Measurements from ENCODE around the gene ITGA5. TPM values are rescaled to one million over a fixed set of nuclear protein-coding genes. Genes with fewer than 3 reads are reported as not detected.
A peak's percentile ranks its signal among the peaks of the same experiment; 100 is the strongest.

Gene ITGA5
- total and polyA plus RNA-seq, 5 donors from 2014 or later = 18.6 to 57.4 (median 23.8) TPM

GRCh38 chr12:54390668-54391551, 28.2 kb downstream of the ITGA5 start:
- no peak overlapping the region for H3K27ac ChIP-seq (ENCODE audit: insufficient read depth, low read length, poor library complexity, severe bottlenecking)

DNA sequence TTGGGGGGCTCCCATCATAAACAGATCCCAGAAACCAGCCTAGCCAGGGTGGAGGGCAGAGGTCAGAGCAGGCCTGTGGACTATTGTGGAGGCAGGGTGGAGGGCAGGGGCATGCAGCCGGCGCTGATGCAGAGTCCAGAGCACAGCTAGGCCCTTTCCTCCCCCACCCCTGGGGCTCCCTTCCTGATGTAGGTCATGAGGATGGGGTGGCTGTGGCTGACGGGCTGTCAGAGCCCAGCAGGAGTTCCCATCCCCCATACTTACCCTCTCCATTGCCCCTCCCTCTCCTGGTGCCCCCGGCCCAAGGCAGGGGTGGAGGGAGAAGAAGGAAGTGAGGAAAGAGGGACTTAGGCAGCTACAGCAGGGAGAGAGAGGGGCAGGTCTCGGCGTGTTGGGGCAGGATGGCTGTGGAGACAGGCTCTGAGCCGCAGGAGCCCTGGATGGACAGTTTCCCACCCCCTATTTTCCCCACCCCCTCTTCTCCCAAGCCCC, 28.8 kb downstream of the ITGA5 start:
- Histone ChIP-seq H3K36me3 (ENCODE audit: control insufficient read depth, insufficient read depth, low read length) (peaks cover 10% of the 10 kb centered on the region), H3K27ac (ENCODE audit: insufficient read depth, low read length, poor library complexity, severe bottlenecking) (no peak overlapping the region), H3K4me3 (ENCODE audit: low read depth, low read length) (no peak overlapping the region), H3K9me3 (ENCODE audit: control insufficient read depth in 2 of 2, low read length in 2 of 2) (no peaks in the 10 kb centered on the region), H3K4me1 (ENCODE audit: control insufficient read depth, insufficient read depth, low read length, poor library complexity, severe bottlenecking) (peaks cover 14% of the 10 kb centered on the region), H3K27me3 (ENCODE audit: control insufficient read depth, insufficient read depth, low read length) (no peaks in the 10 kb centered on the region)
- Mint-ChIP-seq H3K36me3 (peaks cover 10% of the 10 kb centered on the region), H3K9me3 (no peaks in the 10 kb centered on the region), H3K27ac (peak overlapping the region in 1 of 3 donors; percentile 83), H3K4me1 (peaks cover 0 to 36% (median 12%) of the 10 kb centered on the region in 4 donors), H3K27me3 (no peaks in the 10 kb centered on the region), H3K4me3 (peak overlapping the region in 2 of 4 donors; percentile 29 to 81)
- ATAC-seq (ENCODE audit: low read depth in 2 of 2) = no peak
- DNase-seq = no peak

More at GRCh38 chr12:54390668-54391551, 28.2 kb downstream of the ITGA5 start:
- H3K27me3 ChIP-seq (ENCODE audit: control insufficient read depth, insufficient read depth, low read length) = no peaks in the 10 kb centered on the region
- H3K9me3 Mint-ChIP-seq = no peaks in the 10 kb centered on the region
- DNase-seq (peak; percentile 62 to 68 (median 64)), ATAC-seq (ENCODE audit: low read depth in 2 of 2) (peak; percentile 68 to 84)
- no peaks in the 10 kb centered on the region for H3K27me3 Mint-ChIP-seq
- H3K4me3 Mint-ChIP-seq = peak overlapping the region in 3 of 4 donors; percentile 78 to 84 (median 83)
- peaks cover 0 to 36% (median 12%) of the 10 kb centered on the region in 4 donors for H3K4me1 Mint-ChIP-seq
- H3K36me3 ChIP-seq (ENCODE audit: control insufficient read depth, insufficient read depth, low read length) = peaks cover 15% of the 10 kb centered on the region
- peaks cover 10% of the 10 kb centered on the region for H3K36me3 Mint-ChIP-seq
- H3K4me3 ChIP-seq (ENCODE audit: low read depth, low read length) = no peak overlapping the region
- H3K4me1 ChIP-seq (ENCODE audit: control insufficient read depth, insufficient read depth, low read length, poor library complexity, severe bottlenecking) = peaks cover 14% of the 10 kb centered on the region
- no peak overlapping the region for H3K27ac Mint-ChIP-seq
- no peaks in the 10 kb centered on the region for H3K9me3 ChIP-seq (ENCODE audit: control insufficient read depth in 2 of 2, low read length in 2 of 2)

DNA sequence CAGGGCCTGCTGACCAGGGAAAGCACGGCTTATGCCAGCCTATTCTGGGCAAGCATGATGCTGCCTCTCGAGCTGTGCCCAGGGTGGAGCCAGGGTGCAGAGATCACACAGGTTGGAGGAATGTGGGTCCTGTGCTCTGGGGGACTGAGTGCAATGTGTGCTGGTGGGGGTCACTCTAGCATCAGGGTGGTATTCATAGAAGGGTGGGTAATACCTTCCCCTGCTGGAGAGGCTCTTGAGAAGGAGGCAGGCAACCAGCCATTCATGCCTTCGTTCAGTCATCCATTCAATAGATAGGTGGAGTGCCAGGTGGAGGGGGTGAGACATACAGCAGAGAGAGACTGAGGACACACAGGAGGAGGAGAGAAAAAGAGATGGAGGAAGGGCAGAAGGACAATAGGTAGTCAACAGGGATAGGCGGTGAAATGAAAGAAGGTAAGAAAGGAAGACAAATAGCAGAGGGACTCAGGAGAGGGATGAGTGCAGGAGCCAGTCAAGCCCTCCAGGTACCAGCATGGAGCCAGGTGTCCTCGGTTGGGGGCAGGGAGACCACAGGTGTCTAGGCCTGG, 29.4 kb downstream of the ITGA5 start:
- peaks cover 5% of the 10 kb centered on the region for H3K36me3 Mint-ChIP-seq

DNA sequence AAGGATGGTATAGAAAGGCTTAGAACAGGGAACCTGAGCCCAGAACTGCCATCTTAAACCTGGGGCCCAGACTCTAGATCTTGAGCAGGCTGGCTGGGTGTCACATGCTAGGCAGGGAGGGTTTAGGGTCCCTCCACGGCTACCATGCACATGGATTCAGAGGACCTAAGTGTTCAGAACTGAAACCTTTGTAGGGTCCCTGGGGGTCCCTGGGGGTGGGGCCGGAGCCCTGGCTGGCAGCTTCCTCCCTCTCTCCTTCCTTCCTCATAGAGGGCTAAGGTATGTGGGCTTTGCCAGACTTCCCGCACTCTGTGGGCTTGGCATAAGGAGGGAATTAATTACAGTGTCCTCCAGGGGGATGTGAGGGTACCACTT, 29.9 kb downstream of the ITGA5 start:
- H3K27ac ChIP-seq (ENCODE audit: insufficient read depth, low read length, poor library complexity, severe bottlenecking) = no peak overlapping the region
- H3K36me3 Mint-ChIP-seq = peaks cover 1% of the 10 kb centered on the region
- no peaks in the 10 kb centered on the region for H3K9me3 Mint-ChIP-seq
- H3K4me3 Mint-ChIP-seq = no peak overlapping the region
- H3K4me3 ChIP-seq (ENCODE audit: low read depth, low read length) = no peak overlapping the region
- H3K27me3 ChIP-seq (ENCODE audit: control insufficient read depth, insufficient read depth, low read length) = no peaks in the 10 kb centered on the region
- ATAC-seq (ENCODE audit: low read depth in 2 of 2) (no peak), DNase-seq (no peak)
- H3K27ac Mint-ChIP-seq = no peak overlapping the region
- peaks cover 14% of the 10 kb centered on the region for H3K4me1 ChIP-seq (ENCODE audit: control insufficient read depth, insufficient read depth, low read length, poor library complexity, severe bottlenecking)
- peaks cover 4% of the 10 kb centered on the region for H3K36me3 ChIP-seq (ENCODE audit: control insufficient read depth, insufficient read depth, low read length)
- H3K27me3 Mint-ChIP-seq = no peaks in the 10 kb centered on the region
- H3K4me1 Mint-ChIP-seq = peaks cover 0 to 29% (median 7%) of the 10 kb centered on the region in 4 donors
- H3K9me3 ChIP-seq (ENCODE audit: control insufficient read depth in 2 of 2, low read length in 2 of 2) = no peaks in the 10 kb centered on the region

More for the DNA sequence above, 29.4 kb downstream of the ITGA5 start:
- DNase-seq = no peak
- no peaks in the 10 kb centered on the region for H3K9me3 ChIP-seq (ENCODE audit: control insufficient read depth in 2 of 2, low read length in 2 of 2)
- no peaks in the 10 kb centered on the region for H3K27me3 Mint-ChIP-seq
- H3K27me3 ChIP-seq (ENCODE audit: control insufficient read depth, insufficient read depth, low read length) = no peaks in the 10 kb centered on the region
- H3K4me3 ChIP-seq (ENCODE audit: low read depth, low read length) = no peak overlapping the region
- H3K27ac Mint-ChIP-seq = peak overlapping the region in 1 of 3 donors; percentile 83
- H3K4me1 ChIP-seq (ENCODE audit: control insufficient read depth, insufficient read depth, low read length, poor library complexity, severe bottlenecking) = peaks cover 14% of the 10 kb centered on the region
- ATAC-seq (ENCODE audit: low read depth in 2 of 2) = no peak
- H3K27ac ChIP-seq (ENCODE audit: insufficient read depth, low read length, poor library complexity, severe bottlenecking) = no peak overlapping the region
- no peaks in the 10 kb centered on the region for H3K9me3 Mint-ChIP-seq
- H3K36me3 ChIP-seq (ENCODE audit: control insufficient read depth, insufficient read depth, low read length) = peaks cover 5% of the 10 kb centered on the region
- H3K4me1 Mint-ChIP-seq = peaks cover 0 to 35% (median 10%) of the 10 kb centered on the region in 4 donors
- H3K4me3 Mint-ChIP-seq = peak overlapping the region in 3 of 4 donors; percentile 10 to 81 (median 29)

DNA sequence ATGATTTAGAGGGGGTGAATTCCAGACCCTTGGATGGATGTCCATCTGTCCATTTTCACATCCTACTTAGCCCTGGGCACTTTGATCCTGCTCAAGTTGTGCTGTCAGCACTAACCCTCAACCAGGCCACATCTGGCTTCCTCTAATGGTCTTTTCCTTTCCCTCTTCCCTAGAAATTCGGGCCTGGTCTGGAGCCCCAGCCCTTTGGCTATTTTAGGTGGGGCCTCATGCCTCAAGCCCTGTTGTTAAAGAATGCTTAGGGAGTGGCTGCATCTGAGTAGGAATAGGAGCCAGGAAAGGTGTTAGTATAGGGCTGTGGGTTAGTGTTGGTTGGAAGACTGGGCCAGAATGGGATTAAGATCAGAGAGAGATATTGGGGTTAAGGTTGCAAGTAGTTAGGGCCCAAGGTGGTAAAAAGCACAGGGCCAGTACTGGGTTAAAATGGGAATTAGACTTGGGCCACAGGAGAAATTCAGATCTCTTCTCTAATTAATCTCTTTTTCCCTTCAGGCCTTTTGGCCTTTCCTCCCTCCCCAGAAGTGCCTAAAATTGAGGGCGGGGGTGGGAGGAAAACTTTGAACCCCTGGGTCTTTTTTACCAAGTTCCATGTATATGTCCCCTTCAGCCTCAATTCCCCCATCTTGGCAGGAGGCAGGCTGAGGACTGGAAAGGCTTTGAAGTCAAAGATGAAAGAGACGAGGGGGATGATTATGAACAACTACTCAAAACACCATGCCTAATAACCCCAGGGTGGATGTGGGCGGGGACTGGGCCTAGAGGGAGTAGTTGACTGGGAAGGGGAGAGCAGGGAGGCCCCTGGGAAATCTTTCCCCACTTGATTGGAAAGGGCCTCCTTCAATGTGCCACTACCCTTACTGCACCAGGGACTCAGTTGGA, 30.6 kb downstream of the ITGA5 start:
- peak overlapping the region in 2 of 3 donors; percentile 48 to 55 for H3K27ac Mint-ChIP-seq
- Histone ChIP-seq H3K36me3 (ENCODE audit: control insufficient read depth, insufficient read depth, low read length) (peaks cover under 1% of the 10 kb centered on the region), H3K27me3 (ENCODE audit: control insufficient read depth, insufficient read depth, low read length) (no peaks in the 10 kb centered on the region), H3K9me3 (ENCODE audit: control insufficient read depth in 2 of 2, low read length in 2 of 2) (no peaks in the 10 kb centered on the region), H3K27ac (ENCODE audit: insufficient read depth, low read length, poor library complexity, severe bottlenecking) (no peak overlapping the region), H3K4me3 (ENCODE audit: low read depth, low read length) (no peak overlapping the region), H3K4me1 (ENCODE audit: control insufficient read depth, insufficient read depth, low read length, poor library complexity, severe bottlenecking) (peaks cover 14% of the 10 kb centered on the region)
- no peaks in the 10 kb centered on the region for H3K9me3 Mint-ChIP-seq
- ATAC-seq (ENCODE audit: low read depth in 2 of 2) (no peak), DNase-seq (no peak)
- H3K4me1 Mint-ChIP-seq = peaks cover 0 to 23% (median 4%) of the 10 kb centered on the region in 4 donors
- H3K27me3 Mint-ChIP-seq = no peaks in the 10 kb centered on the region
- no peaks in the 10 kb centered on the region for H3K36me3 Mint-ChIP-seq
- peak overlapping the region in 1 of 4 donors; percentile 58 for H3K4me3 Mint-ChIP-seq

- DNase-seq = no peak
- Mint-ChIP-seq H3K4me3 (no peak overlapping the region), H3K27me3 (no peaks in the 10 kb centered on the region), H3K9me3 (no peaks in the 10 kb centered on the region), H3K36me3 (no peaks in the 10 kb centered on the region), H3K4me1 (peaks cover 0 to 23% (median 4%) of the 10 kb centered on the region in 4 donors), H3K27ac (peak overlapping the region in 1 of 3 donors; percentile 48)
- H3K27ac ChIP-seq (ENCODE audit: insufficient read depth, low read length, poor library complexity, severe bottlenecking) = no peak overlapping the region
- H3K36me3 ChIP-seq (ENCODE audit: control insufficient read depth, insufficient read depth, low read length) = no peaks in the 10 kb centered on the region
- no peak for ATAC-seq (ENCODE audit: low read depth in 2 of 2)
- H3K9me3 ChIP-seq (ENCODE audit: control insufficient read depth in 2 of 2, low read length in 2 of 2) = no peaks in the 10 kb centered on the region
- peaks cover 14% of the 10 kb centered on the region for H3K4me1 ChIP-seq (ENCODE audit: control insufficient read depth, insufficient read depth, low read length, poor library complexity, severe bottlenecking)
- H3K27me3 ChIP-seq (ENCODE audit: control insufficient read depth, insufficient read depth, low read length) = no peaks in the 10 kb centered on the region
- H3K4me3 ChIP-seq (ENCODE audit: low read depth, low read length) = no peak overlapping the region
Measured at GRCh38 chr12:54387114-54387467, 32.0 kb downstream of the ITGA5 start.

DNA sequence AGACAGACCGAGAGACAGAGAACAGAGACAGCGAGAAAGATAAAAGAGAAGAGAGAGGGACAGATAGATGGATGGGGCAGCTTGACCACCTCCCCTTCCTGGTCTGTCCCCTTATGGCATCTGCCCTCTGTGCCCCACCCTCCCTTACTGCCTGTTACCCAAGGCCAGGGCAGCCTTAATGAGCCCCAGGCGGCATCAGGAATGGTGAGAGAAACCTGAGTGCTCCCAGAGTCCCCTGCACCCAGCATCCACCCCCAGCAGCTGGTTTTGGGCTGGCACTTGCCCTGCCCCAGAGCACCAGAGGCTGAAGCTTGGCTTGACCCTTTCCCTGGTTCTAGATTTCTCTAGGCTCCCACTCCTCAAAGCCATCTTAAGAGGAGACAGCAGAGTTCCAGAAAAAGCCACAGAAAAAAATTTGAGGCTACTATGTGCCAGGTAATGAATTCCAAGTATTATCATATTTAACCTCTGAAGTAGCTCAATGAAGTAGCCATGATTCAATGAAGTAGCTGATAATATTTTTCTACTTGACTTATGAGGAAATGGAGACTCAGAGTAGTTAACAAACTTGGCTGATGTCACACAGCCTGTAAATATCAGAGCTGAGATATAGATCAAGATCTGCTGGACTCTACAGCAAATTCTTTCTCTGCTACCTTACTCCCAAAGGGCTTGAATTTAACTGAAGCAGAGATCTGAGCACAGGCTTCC, 32.5 kb downstream of the ITGA5 start:
- DNase-seq = no peak
- Histone ChIP-seq H3K27me3 (ENCODE audit: control insufficient read depth, insufficient read depth, low read length) (no peaks in the 10 kb centered on the region), H3K27ac (ENCODE audit: insufficient read depth, low read length, poor library complexity, severe bottlenecking) (no peak overlapping the region), H3K36me3 (ENCODE audit: control insufficient read depth, insufficient read depth, low read length) (no peaks in the 10 kb centered on the region), H3K9me3 (ENCODE audit: control insufficient read depth in 2 of 2, low read length in 2 of 2) (no peaks in the 10 kb centered on the region), H3K4me1 (ENCODE audit: control insufficient read depth, insufficient read depth, low read length, poor library complexity, severe bottlenecking) (peaks cover 10% of the 10 kb centered on the region), H3K4me3 (ENCODE audit: low read depth, low read length) (no peak overlapping the region)
- H3K4me1 Mint-ChIP-seq = peaks cover 0 to 18% (median 2%) of the 10 kb centered on the region in 4 donors
- peaks cover 1% of the 10 kb centered on the region for H3K27me3 Mint-ChIP-seq
- H3K27ac Mint-ChIP-seq = peak overlapping the region in 1 of 3 donors; percentile 48
- H3K9me3 Mint-ChIP-seq = no peaks in the 10 kb centered on the region
- no peaks in the 10 kb centered on the region for H3K36me3 Mint-ChIP-seq
- no peak for ATAC-seq (ENCODE audit: low read depth in 2 of 2)
- no peak overlapping the region for H3K4me3 Mint-ChIP-seq
